Inflammatory macrophage treated with lipopolysaccharide for 1 hour (primary cell): Measurements from ENCODE around the gene NECTIN1.
A peak's percentile ranks its signal among the peaks of the same experiment; 100 is the strongest.

ENCODE experiments used
- DNase-seq, 2 donors: peaks; one replicate each; pipeline ENCODE4 v3.0.0-alpha.2; 2020 to 2022

Gene NECTIN1

GRCh38 chr11:119635041-119635740 lies 93.8 kb downstream of the NECTIN1 start:
- no peak for DNase-seq

- no peak for DNase-seq
These were observed 94.7 kb downstream of the NECTIN1 start for GRCh38 chr11:119634301-119634700.

DNA sequence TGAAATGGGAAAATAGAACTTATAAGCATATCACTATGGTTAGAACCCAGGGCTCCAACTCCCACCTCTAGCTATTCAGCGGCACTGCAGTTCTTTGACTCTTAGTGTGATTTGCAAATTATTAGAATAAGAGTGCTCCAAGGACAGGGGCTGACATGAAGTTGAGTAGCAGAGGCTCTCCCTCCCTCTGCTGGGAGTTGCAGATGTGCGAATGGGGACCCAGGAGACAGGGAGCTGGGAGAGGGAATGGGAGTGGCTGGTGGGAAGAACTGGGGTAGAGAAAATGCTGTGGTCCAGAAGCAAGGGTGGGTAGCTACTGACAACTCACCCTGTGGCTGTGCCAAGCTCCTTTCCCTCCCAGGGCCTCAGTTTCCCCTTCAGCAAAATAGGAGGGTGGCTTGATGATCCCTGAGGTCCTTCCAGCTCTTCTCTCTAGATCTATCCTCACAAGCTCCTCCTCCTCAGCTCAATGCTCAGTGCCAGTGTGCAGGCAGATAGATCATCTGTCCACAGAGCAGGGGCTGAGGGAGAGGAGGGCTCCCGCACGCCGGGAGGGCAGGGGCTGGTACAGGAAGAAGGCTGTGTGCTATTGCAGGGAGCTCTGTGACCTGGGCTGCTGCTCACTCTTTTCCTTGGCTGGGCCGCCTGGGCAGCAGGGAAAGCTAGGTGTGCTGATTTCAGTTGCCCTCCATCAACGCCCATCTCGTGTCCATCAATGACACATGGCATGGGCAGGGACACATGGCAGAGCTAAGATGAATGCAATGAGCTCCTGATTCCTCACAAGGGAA lies 99.0 kb downstream of the NECTIN1 start:
- DNase-seq = no peak

- DNase-seq = no peak
These were observed 99.9 kb downstream of the NECTIN1 start for GRCh38 chr11:119629085-119629484.

- no peak for DNase-seq
These were observed 101.7 kb downstream of the NECTIN1 start for GRCh38 chr11:119627286-119627685.

GRCh38 chr11:119626871-119627270 lies 102.1 kb downstream of the NECTIN1 start:
- no peak for DNase-seq

DNA sequence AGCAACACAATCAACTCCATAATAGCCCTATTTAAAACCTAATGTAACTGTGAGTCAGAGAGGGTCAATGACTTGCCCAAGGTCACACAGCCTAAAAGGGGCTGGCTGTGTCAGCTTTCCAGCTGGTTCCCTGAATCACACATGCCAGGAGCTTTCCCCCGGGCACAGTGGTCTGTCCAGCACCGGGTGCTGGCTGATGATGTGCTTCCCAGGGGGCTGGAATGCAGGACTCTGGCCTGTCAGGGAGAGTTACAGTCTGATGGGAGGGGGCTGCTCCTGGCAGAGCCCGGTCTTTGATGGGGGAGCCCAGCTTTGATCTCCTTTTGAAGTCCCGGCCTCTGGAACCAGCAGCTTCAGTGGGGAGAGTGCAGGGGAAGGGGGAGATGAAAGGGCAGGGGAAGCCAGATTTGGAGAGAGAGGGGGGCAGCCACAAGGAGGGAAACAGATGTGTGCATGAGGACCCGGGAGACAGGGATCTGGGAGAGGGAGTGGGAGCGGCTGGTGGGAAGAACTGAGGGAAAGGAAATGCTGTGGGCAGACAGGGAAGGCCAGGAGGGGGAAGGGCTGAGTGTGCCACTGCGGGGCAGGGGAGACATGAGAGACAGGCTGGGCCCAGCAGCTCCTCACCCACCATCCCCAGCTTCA lies 102.7 kb downstream of the NECTIN1 start:
- DNase-seq = no peak

DNA sequence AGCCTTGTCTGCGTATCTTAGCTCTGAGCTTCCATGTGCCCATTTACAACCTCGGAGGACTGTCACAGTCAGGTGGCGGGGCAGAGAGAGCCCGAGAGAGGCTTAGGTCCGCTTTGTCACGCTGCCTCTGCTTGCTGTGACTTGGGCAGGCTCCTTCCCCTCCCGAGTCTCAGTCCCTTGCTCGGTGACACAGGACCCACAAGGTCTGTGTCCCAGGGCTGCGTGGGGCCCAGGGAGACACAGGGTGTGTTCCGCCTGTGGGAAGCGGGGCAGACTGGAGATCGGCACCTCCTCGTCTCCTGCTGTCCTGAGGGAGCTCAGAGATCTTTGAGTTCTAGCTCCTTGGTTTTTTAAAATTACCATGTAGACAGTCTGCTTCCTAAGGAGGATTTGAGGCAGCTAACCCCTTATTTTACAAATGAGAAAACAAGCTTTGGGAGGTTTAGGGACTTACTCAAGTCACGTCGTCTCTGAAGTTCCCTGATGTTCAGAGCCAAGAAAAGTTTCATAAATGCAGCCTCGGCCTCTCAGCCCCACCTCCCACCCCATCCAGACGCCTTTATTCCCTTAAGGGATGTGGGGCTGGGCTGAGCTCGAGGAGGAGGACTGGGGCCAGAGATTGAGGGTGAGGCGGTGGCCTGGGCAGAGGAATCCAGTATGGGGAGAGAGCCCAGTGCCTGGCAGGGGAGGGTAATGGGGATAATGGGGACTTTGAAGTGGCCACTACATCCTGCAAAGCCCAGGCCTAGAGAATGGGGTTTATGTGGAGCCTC lies 103.6 kb downstream of the NECTIN1 start:
- DNase-seq = no peak

- no peak for DNase-seq
These were observed 104.4 kb downstream of the NECTIN1 start for GRCh38 chr11:119624629-119625028.

- DNase-seq = no peak
These were observed 104.8 kb downstream of the NECTIN1 start for GRCh38 chr11:119624102-119624615.

DNA sequence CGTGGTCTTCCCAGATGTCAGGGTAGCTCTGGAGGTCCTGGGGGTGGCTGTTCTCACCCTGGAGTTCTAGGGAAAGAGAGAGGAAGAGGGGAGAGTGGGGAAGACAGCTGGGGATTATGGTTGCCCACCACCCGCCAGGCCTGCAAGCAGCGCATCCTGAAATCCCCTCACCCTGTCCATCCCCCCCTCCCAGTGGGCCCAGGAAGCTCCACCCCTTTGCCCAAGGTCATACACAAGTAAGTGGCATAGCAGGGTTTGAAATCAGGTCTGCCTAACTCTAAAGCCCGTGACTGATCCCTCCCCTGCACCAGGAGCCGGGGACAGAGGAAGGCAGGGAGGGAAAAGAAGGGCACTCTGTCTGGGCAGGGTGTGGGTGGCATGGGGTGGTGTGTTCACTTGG lies 105.3 kb downstream of the NECTIN1 start:
- DNase-seq = no peak

DNA sequence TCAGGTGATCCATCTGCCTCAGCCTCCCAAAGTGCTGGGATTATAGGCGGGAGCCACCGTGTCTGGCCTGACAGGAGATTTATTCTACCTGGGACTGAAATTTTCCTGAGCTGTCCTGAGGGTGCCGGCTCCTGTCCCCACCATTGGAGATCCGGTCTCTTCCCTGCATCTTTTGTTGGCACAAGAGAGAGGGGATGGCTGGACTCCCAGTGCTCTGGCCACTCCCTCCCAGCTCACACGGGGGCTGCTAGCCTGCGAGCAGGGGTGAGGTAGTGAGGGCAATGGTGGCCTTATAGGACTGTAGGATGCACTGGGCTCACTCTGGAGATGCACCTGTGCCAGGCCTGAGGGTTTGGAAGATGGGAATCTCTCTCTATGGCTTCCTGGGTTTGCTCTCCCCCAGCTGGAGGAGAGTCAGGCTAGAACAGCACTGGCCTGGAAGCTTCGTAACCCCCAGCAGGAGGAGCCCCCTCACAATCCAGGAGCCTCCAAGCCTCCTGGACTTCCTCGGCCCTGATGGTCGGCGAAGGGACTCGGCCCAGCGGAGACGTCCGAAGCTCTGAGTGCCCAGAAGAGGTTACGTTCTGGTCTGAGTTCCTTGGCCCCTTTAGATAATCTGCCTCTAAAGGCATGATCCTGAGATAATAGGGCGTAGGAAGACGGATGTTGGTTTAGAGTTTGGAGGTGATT lies 106.4 kb downstream of the NECTIN1 start:
- DNase-seq = no peak

- no peak for DNase-seq
These were observed 109.3 kb downstream of the NECTIN1 start for GRCh38 chr11:119619665-119620064.

DNA sequence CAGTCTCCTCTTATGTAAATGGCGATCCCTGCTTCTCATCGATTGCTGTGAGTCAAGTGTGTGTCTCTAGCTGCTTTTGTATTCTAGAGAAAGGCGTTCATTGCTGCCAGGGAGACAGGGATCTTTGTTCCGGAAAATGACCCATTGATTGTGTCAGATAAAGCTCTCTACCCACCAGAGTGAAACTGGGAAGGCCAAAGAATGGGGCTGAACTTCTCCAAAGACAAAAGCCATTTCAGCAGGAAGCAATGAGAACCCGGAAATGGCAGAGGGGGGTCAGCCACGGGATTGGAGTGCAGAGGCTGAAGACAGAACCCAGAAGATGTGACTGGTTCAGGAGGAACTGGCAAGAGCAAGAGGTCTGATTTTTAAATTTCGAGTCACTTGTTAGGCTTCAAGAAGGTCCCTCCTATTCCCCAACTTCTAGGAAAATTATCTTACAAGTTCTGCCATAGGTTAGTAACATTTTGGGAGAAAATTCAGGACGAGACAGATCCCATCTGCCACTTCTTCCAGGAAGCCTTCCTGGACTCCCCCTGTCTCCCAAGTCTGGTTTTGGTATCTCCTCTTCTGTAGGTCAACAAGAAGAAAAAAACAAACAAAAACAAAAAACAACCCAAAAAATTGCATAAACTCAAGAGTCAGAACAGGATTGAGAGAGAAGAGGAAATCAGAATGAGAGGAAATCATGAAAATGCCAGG lies 110.6 kb downstream of the NECTIN1 start:
- peak; percentile 92 to 93 for DNase-seq

DNA sequence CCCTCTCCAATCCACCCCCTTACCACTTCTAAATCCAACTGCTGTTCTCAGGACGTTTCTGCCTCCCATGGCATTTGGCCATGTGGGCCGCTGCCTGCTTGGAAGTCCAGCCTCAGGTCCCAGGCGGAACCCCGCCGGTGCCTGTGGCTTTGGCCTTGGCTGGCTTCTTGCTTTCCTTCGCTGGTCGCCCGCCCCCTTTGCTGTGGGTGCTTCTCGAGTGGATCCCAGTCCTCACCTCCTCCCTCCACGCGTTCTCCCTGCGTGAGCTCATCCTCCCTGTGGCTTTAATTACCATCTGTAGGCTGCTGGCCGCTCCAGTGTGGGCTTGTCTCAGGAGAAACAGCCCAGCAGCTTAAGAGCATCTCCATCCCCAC lies 111.7 kb downstream of the NECTIN1 start:
- DNase-seq = no peak

DNA sequence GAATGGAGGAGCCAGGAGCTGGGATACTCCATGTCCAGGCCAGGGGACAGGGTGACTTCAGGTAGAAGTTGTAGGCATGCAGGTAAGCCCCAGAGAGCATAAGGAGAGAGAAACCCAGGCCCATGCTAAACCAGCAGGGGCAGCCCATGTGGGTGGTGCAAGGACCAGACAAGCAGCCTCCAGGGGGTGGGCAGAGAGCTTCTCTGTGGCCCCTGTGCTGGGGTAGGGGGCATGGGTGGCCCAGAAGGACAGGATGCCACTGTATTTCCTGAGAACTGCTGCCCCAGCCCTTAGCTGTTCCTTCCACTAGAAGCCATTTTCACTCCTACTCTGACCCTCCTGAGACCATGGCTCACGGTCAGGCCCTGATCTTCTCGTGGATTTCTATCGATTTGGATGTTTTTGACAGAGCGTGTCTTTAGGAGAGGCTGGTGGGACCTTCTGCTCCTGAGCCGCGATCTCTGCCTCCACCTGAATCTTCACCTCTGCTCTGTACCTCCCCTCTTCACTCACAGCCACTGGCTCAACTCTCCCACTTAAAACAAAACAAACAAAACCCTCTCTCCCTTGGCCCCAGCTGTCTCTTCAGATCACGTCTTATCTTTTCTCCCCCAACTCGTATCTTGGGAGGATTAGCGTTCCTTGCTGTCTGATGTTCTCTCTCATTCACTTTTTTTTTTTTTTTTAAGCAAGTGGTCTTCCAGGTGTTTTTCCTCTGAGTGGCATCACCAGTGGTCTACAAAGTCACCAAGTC lies 112.2 kb downstream of the NECTIN1 start:
- DNase-seq = no peak

DNA sequence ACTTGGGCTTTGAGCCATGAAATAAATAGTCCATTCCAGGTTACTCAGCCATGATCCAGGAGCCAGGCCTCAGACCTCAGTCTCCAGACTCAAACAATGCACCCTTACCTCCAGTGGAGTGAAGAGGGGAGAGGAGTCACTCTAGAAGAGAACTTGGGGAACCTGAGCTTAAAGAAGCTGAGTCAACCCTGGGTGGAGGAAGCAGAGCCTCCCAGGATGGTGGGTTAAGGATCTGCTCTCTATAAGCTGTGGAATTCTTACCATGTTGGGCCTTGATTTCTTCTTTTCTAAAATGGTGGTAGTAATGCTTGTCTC lies 113.2 kb downstream of the NECTIN1 start:
- no peak for DNase-seq

DNA sequence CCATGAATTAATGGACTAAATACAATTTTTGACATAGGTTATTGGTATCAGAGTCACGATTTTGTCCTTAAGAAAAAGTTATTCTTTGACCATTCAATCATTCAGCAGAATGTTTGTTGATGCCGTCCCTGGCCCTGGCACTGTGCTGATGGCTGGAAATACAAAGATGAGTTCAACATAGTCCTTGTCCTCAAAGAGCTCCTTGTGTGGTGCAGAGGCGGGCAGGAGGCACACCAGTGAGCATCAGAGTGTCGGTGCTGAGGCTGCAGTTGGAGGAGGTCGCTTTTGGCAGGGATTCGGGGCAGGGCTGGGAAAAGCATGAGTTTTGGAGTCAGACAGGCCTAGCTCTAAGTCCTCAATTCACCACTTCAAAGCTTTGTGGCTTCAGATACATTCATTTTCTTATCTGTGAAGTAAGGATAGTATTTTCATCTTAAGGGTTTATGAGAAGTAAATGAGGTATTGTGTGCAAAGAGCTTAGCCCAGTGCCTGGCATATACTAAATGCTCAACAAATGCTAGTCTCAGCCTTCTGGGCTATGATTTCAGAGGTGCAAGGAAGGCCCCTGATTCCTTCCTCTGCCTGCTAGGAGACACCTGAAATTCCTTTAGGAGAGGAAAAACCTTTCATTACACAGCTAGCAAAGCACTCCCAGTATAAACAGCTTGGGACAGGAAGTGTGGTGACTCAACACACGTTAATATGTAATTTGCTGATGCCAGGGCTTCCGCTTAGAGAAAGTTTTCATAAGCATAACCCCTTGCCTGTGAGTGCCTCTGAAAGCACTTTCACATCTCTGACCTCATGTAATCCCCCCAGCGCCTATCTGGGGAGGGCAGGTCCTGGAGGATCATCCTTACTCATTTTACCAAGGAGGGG lies 113.8 kb downstream of the NECTIN1 start:
- peak; percentile 68 to 72 for DNase-seq

GRCh38 chr11:119614222-119615002 lies 114.6 kb downstream of the NECTIN1 start:
- DNase-seq = no peak
